Globus pallidus (tissue), 1 donor: Measurements from ENCODE around the gene PARL.
"Not testable (repeated sequence)": the region's sequence is repeated elsewhere in the genome, so short reads cannot be mapped to it uniquely, and the experiment has no call there.

Experiments used
- DNase-seq: peaks from one replicate; pipeline ENCODE4 v3.0.0-alpha.2; 2015; ENCODE audit warnings: low spot score

PARL gene

DNA sequence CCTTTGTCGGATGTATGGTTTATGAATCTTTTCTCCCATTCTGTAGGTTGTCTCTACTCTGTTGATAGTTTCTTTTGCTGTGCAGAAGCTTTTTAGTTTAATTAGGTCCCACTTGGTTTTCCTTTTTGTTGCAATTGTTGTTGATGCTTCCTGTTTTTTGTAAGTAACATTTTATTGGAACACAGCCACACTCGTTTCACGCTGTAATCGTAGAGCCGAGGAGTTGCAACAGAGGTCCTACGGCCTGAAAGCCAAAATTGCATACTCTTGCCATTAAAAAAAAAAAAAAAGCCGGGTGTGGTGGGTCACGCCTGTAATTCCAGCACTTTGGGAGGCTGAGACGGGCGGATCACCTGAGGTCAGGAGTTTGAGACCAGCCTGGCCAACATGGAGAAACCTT, 100.2 kb downstream of the PARL start:
- not testable (repeated sequence) for DNase-seq

DNA sequence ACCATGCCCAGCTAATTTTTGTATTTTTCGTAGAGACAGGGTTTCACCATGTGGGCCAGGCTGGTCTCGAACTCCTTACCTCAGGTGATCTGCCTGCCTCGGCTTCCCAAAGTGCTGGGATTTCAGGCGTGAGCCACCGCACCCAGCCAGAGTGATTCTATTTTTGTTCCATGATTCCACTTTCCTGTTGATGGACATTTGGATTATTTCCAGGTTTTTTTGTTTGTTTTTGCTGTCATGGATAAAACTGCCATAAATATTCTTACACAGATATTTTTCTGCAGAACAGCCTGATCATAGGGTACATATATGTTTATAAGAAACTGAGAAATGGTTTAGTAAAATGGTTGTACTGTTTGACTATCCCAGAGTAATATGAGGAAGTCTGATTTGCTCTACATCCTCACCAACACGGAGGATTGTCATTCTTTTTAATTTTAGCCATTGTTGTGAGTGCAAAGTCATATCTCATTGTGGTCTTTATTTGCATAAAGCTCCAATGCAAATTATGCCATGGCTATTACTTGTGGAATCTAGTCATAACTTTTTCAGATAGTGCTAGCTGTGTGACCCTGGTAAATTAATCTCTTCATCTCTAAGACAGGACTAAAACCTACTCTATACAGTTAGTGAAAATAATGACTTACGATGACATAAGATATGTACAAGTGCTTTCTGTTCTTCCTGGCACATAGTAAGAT, 102.0 kb downstream of the PARL start:
- no peak for DNase-seq

DNA sequence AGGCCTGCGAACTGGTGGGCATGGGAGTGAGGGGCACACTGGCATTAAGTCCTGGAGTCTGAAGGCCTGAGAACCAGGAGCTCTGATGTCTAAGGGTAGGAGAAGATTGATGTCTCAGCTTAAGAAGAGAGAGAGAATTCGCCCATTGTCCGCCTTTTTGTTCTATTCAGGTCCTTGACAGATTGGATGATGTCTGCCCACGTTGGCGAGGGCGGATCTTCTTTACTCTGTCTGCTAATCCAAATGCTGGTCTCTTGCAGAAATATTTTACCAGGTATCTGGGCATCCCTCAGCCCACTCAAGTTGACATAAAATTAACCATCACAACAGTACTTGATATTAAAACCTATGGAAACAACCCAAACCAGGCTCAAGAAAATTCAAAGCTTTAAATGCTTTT, 103.4 kb downstream of the PARL start:
- DNase-seq, result no peak

DNA sequence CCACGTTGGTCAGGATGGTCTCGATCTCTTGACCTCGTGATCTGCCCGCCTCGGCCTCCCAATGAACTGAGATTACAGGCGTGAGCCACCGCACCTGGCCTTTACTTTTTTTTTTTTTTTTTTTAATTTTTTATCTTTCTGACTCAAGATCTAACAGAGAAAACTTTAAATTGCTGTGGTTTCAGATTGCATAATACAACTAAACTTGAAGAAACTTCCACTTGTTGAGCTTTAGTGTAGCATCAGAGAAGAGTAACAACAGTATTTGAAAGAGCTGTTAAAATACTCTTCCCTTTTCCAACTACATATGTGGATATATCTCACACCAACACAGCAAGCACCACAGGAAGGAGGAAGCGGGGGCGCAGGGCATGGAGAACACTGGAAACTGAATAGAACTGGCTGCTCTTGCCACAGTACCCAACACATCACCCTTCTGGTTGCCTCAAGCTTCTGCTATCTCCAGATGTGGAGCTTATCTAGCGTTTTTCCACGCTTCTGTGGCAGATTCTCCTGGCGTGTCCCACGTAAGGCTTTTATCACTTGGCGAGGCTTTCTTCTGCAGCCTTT, 104.7 kb downstream of the PARL start:
- no peak for DNase-seq
